ENCODE measurements around the gene HOXB9.

Gene HOXB9

DNA sequence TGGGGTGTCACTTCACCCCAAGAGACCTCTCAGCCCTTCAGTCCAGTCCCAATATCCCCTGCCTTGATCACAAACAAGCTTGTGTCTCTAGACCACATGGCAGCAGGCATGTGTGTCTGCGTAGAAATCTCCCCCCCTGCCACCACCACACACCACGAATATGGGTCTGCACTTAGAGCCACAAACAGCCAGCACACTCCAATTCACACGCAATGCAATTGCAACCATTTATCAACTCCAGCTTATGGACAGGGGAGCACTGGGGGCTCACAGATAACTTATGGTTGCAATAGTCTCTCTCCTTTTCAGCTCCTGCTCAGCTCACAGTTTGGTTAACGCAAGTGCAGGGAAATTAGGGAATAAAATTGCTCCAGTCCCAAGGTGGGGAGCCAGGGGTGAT, 2.6 kb downstream of the HOXB9 start:
- no peak for DNase-seq

DNA sequence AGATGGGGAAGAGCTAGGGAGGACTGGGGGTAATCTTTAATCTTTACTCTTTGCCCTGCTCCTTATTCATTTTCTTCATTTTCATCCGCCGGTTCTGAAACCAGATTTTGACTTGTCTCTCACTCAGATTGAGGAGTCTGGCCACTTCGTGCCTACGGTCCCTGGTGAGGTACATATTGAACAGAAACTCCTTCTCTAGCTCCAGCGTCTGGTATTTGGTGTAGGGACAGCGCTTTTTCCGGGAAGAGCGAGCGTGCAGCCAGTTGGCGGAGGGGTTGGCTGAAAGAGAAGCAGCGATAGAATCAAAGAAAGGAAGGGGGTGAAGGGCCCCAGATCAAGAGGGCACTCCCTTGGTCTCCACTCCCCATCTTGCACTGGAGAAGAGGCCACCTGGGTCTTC, 3.3 kb downstream of the HOXB9 start:
- no peak for DNase-seq

DNA sequence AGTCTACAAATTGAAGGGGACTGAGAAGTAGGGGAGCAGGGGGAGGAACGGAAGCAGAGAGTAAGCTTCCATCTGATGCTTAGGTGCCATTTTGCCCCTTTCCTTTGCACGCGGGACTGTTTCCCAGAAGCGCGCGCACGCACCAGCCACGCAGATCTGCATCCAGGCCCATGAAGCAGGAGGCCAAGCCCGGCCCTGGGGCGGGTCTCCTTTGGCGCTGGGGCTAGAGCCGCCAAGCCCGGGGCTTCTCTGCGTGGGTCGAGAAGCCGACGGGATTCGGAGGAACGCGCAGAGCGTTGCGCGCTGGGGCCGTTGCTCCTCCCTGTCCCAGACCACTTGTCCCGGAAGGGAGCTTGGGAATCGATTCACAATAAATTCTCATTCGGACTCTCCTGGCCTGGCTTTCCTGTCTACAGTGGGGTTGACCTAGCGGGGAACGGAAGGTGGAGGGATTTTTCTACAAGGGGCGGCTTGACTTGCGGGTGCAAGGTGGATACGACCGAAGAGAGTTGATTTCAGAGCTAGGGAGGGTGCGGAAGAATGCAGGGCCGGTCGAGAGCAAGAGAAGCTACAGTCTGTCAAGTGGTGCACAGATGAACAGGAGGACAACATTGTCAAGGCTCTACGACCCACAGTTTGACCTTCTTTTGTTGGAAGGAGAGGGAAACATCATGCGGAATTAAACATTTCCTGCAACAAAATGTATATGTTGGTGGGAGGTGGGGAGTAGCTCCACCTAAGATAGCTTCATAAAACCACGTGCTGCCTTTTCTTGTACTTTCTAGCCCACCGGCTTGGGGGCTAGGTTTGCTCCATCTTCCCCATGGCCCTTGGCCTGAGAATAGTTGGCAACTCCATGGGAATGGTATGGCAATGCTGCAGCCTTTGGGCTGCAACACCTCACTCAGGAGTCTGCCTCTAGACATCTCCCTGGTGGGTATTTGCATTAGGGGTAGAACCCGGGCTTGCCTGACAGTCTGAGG, 4.5 kb downstream of the HOXB9 start:
- DNase-seq = no peak

DNA sequence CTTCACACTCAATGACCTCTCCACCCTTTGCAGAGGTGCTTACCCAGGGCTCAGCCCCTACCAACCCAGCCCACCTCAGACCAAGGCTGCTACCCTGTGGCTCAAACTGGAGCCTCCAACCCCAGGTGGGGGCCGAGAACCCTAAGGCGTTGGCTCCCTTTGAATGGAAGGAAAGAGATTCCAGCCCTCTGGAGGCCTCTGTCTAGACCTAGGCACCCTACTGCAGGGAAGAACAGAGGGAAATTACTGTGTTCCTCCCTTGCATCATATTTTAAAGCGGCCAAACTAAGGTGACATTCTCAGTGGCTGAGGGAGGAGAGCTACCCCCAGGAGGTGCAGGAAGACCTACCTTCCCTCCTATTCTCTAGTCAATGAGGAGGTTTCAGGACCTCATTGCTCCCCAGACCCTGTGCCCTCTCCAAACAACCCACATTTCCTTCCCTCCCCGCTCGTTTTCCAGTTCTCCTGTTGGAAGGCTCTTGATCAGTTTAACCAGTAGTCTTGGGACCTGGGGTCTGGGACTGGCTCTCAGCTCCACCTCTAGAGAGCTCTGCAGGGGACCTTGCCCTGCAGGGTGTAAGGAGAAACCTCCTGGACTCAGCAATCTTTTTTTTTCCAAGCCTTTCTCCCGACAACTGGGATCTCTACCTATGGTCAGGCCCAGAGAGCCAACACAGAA, 5.6 kb downstream of the HOXB9 start:
- DNase-seq = no peak

DNA sequence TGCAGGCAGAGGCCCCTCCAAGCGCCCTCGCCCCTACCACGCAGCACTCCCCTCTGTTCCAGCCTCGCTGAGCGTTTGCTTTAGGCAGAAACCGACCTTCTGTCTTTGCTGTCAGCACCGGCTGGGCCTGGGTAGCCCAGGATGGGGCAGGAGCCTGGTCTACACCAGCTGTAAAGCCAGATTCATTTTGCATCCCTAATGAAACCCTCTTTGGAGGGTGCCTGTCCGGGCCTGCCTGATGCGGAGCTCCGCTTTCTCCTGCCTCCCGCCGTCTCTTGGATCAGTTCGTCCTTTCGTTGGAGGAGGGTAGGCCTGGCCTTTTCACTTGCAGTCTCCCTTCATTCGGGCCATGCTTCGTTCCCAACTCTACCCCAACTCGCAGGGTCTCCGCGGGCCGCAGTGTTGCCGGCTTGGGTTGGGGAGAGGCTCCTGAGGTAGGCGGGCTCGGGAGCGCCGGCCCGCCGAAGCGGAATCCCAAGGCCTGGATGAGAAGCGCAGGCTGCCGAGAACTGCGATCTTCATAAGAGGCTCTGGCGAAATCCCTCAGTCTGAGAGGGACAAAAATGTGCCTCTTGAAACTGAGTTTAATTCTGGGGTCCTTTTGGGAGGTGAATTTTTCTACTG, 6.2 kb downstream of the HOXB9 start:
- DNase-seq = no peak

DNA sequence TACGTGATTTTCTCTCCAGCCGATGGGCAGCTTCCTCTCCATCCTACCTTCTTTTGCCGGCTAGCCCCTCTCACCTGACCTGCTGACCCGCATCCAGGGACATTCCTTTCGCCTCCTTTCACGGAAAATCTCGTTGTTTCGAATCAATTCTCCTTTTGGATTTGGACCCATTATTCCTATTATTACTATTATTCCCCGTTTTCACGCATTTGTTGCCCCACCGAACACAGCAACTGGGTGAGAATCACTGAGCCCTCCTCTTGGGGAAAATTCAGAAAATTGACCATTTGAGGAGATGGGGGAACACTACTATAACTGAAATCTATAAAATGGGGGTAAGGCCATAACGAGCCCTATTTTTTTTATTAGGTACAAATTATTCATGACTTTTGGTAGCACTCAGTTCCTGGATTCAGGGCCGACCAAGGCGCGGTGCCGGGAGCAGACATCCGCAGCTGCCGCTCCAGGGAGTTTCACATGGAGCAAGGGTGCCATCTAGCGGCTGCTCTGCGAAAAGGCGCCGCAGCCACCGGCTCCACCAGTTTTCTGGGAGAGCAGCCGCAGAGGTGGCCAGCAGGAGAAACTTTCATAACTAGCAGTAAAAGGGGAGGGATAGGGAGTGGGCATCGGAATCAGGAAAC, 7.8 kb downstream of the HOXB9 start:
- peak; percentile 81 for DNase-seq

DNA sequence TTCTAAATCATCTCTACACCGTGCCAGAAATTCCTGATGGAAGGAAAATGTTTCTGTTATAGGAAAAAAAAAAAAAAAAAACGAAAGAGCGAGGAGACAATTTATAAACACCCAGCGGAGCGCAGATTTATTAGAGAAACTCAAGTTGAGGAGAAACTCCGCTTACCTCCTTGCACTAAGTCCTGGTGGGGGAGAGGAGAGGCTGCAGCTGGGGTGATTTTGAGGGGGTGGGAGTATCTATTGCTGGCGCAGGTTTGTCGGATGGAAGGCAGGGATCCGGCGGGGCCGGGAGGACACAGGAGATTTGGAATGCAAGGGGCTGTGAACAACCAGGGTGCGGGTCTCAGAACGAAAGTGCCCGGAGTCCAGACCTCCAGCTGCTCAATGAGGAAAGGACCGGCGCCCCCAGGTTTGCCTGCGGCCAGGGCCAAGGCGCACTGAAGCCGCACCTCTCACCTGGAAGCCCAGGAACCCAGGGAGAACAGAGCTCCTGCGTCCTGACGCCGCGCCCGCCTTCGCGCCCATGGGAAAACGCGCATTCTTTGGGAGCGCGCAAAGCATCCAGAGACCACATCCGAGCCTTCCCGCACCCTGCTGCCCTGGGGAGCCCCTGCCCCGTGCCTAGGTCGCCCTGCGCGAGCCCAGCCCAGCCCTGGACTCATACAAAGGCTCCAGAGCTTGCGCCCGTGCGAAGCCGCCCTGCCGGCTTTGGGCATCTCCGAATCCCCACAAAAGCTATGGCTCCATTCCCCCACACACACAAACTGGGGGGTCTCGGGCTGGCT, 8.5 kb downstream of the HOXB9 start:
- no peak for DNase-seq

DNA sequence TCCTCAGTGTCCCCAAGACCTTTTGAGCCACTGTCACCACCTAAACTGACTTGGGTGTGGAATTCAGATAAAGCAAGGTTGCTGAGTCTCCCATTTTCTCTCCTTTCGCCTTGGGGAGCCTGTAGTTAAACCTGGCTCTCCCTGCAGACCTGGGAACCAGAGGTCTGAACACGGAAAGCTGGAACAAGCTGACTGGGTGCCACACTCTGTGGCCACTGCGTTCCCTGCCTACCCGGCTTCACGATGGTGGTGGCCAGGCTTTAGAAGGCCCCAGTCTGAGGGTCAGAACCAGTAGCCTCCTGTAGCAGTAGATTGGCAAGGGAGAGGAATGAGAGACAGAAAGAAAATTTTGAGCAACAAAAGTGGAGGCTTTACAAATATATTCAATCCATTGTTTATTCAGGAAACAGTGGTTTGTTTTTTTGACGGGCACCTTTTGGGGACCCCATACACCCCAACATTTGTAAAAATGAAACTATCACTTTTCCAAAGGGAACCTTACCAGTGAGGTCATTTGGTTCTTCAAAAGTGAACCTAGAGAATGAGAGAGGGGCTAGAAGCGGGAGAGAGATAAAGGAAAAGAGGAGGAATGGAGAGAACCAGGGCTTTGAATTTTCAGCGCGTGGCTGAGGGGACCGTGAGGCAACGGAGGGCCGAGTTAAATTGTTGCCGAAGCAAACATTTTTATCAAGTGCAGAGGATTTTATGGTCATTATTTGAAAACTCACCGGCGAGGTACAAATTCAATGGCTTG, 9.3 kb downstream of the HOXB9 start:
- no peak for DNase-seq

DNA sequence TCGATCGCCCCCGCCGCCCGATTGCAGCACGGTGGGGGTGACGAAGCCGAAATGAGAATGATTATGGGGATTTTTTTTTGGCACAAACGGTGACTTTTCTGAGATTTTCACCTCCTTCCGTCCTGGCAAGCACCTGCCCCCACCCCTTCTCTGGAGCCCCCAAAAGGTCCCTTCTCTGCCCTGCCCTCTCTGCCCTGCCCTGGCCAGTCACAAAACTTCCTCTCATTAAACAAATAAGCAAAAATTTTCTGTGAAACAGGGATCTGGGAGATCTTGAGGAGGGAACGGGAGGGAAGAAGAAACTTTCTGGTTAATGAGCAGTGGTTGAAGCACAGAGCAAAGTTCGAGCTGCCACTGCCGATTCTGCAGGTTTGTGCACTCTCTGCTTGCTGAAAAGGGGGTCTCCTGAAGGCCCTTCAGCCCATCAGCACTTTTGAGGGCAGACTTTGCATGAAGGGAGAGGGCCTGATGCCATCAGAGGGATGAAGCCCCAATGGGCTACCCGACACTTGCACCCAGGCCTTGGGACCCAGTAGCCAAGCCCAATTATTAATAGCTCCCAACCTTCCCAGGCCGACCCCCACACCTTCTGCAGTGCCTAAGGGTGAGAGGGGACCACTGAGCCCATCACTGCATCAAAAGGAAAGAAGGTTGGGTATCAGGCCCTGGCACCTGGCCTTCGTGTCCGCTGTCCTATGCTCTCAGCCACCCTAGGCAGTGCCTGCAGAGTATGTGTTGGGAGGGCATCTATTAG, 10.0 kb downstream of the HOXB9 start:
- DNase-seq = no peak

DNA sequence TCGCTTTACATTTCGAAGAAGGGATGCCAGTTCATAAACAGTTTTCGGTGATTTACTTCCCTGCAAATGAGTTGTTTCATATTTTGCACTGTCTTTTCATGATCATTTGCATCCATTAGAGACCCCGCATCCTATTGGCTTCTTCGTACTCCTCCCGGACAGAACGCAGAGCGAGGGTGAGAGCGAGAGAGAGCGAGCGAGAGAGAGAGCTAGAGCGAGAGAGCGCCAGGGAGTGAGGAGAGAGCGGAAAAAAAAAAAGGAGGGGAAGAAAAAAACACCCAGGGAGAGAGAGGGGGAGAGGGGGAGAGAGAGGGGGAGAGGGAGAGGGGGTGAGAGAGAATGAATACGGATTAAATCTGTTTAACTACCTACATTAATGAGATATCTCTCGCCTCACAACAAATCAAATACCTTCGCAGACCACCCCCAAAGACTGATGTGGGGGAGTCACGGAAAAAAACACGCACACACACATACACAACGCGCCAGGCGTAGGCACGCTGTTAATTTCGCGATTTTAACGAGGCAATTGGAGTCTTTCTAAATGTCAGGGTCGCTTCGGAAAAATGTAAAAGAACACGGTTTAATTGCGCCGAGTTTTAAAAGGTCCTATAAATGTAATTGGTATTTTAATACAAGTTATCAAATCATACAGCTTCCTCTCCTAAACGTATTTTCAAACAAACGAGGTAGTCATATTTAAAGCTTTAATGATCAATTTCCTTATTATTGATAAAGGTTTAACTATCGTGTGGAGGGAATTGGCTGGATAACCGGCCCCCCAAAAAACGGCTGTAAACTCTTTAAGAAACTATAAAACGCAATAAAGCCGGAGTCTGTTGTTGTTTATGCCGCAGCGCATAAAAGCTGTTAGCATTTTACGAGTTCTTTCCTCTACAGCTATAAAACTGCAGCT, 10.9 kb downstream of the HOXB9 start, which contains the start of gene HOXB8:
HOXB8 (minus strand) TSS at position 246 of the 916 bp plus-strand sequence. CDS start 588 bp downstream, outside the sequence.
- no peak for DNase-seq

DNA sequence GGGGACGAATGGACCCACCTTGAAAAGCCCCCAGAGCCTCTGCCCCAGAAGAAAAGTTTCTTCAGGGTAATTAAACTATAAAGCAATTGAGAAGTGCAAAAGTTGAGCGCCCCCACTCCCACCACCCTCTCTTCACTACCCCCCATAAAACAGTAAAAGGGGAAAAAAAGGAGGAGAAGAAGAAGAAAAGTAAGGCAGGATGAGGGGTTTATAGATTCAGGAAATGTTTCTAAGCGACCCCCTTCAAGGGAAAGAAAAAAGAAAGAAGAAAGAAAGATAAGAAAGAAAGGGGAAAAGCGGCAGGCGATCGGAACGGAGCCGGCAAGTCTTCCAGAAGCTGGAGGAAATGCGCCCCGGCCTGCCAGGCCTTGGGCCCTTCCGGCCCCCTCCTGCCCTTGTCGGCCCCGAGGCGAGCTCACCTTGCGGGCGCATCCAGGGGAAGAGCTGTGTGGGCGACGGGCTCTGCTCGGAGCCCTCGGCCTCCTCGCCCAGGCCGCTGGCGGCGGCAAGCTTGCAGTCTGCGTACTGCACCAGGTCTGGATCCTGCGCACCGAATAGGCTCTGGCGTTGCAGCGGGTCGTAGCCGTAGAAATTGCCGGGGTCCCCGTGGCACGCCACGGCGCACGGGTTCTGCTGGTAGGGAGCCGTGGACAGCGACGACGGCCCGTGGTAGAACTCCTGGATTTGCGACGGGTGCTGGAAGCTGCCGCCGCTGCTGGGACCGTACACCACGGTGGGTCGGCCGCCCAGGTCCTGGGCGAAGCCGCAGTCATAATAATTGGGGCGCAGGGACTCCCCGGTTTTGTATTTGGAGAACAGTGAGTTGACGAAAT, 12.1 kb downstream of the HOXB9 start:
- no peak for DNase-seq

DNA sequence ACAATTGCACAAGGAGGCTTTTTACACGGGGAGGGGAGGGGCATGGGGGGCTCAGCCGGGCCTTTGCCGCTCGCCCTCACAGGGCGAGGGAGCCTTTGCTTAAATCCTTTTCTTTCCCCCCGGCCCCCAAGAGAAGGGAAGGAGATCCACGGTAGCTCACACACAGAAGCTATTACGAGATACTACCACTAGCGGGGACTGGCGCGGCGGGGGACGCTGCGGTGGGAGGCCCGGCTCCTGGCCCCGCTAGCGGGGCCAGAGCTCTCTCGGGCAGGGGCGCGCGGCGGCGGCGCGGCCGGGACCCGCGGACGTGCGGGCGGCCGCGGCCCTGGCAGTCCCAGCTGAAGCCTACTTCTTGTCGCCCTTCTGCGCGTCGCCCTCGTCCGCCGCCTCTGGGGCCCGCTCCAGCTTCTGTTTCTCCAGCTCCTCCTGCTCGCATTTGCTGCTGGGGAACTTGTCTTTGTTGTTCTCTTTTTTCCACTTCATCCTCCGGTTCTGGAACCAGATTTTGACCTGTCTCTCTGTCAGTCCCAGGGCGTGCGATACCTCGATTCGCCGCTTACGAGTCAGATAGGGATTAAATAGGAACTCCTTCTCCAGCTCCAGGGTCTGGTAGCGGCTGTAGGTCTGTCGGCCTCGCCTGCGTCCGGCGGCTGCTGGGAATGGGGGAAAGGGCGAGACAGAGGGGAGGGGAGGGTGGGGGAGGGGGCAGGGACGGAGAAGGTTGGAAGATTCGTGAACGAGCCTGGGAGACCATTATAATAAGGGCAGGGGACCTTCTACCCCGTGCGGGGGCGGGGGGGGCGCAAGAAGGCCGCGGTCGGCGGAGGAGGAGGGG, 13.1 kb downstream of the HOXB9 start:
- DNase-seq = no peak

DNA sequence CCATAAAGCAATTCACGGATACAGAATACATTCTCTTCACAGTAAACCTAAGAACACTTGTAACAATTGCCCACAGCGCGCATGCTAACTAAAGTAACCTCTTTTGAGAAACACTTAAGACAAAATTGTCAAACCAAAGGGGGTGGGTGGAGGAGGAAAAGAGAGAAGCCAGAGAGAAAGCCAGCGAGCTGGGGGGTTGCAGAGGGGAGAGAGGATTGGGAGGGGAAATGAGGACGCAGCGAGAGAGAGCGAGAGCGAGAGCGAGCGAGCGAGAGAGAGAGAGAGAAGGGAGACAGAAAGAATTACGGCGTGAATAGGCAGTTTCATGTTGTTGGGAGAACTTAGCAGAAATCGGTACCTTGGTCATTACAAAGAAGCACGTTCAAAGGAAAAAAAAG, 13.7 kb downstream of the HOXB9 start:
- no peak for DNase-seq

DNA sequence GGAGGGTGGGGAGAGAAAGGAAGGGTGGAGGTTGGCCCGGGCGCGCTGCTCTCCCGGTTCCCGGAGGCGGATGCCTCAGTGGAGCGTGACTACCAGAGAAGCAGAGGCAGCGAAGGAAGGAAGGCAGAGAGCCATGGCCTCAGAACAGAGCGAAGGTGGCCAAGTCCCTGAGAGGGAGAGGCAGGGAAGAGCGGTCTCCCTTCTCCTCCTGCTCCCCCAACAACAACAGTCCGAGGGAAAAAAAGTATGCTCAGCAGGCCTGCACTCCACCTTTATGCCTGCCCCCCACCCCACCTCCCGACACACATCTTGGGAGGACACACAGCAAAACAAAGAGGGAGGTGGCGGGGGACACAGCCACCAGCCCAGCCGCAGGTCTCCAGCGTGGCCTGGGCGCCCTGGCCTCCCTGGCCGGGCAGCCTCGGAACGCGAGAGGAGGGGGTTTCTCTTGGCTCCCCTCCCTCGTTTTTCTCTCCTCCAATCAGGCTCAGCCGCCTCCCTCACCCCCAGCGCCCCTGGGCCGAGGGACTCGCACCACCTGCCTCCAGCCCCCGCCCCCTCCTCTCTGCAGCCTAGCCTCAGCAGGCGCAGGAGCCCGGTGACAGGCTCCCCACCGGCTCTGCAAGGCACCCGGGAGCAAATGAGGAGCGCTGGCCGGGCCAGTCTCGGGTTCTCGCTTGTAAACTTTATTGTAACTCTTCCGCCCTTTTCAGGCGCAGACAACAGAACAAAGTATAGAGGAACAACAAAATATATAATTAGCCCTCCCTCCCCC, 14.3 kb downstream of the HOXB9 start:
- no peak for DNase-seq

DNA sequence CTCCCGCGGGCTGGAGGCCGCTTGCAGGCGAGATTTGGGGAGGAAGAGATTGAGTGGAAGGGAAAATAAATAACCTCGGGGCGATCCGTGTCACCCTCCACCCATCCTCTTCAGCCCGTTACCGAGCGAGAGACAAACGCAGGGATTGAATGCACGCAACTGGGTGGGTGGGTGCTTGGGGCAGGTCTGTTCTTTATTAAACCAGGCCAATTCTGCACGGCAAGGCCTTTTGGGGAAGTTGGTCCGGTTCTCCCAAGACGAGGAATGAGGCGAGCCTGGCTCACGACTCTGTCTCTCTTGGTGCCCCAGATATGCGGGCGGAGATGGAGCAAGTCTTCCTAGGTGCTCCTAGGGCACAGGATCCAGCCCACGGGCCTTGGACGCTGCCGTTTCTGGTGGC, 14.9 kb downstream of the HOXB9 start:
- no peak for DNase-seq

DNA sequence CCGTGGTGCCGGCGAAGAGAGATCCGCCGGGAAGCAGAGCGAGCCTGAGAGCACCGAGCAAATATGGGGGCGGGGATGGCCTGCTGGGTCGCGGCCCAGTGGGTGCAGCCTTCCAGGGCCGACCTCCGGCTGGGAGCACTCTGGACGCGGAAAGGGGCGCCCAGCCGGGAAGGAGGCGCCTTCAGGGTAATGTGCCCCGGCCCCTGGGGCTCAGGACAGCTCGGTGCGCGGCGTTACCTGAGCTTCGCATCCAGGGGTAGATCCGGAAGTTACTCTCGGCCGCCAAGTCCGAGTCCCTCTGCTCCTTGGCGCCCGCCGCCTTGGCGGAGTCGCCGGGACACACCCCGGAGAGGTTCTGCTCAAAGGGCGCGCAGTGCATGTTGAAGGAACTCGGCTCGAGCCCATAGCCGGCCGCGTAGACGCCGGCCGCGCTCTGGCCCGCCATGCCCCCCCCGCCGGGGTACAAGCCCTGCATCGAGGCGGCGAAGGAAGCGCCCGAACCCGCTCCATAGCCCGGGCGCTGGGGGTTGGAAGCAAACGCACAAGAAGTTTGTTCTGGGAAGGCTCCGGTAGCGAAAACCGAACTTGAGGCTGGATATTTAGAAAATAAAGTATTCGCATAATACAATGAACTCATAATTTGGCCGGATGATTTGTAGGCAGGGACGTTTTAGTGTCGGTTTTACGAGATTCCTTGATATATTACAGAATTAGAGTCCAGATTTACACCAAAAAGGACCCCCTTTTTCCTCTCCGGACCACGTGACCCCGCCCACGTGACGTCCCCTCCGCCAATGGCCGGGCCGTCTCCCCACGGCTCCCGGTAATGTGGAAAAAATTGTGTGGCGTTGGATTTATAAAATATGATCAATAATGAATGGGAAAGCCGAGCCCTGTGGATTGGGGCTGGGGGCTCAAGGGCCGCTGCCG, 15.6 kb downstream of the HOXB9 start, which contains the start of gene HOXB7:
HOXB7 (minus strand) TSS at position 736 of the 930 bp plus-strand sequence; CDS start at position 637, 99 bp downstream.
- no peak for DNase-seq

Measured in EL (cell line).